Stimulated activated naive B cell treated with anti-CD40 and anti-IgM and Interleukin-4, amounts not matched to agents 10 μg/mL and 1 μg/mL and 100 μg/mL, for 72 hours (primary cell): ENCODE data around the gene GPN1.
"Not testable (repeated sequence)": the region's sequence is repeated elsewhere in the genome, so short reads cannot be mapped to it uniquely, and the experiment has no call there.

Experiments
- ATAC-seq, 2 donors: fragments of 150-1000 bp; cut with Tn5 transposase; replicated peaks; 2 replicates each; pipeline ENCODE4 v1.10.0; 2021; ENCODE audit warnings: moderate library complexity in 1 of 2
- DNase-seq: peaks from one replicate; pipeline ENCODE4 v3.0.0; 2021
- H3K27ac Mint-ChIP-seq: one replicate; pipeline ENCODE4 v1.8.0; 2022; ENCODE audit warnings: mild to moderate bottlenecking, mixed read lengths
- H3K27me3 Mint-ChIP-seq, 2 donors: one replicate each; pipeline ENCODE4 v1.8.0; 2022; ENCODE audit warnings: mixed read lengths in 2 of 2
- H3K36me3 Mint-ChIP-seq, 2 donors: one replicate each; pipeline ENCODE4 v1.8.0; 2022; ENCODE audit warnings: mixed read lengths in 2 of 2, mild to moderate bottlenecking in 1 of 2
- H3K4me1 Mint-ChIP-seq, 2 donors: one replicate each; pipeline ENCODE4 v1.8.0; 2022; ENCODE audit warnings: mixed read lengths in 2 of 2, mild to moderate bottlenecking in 1 of 2
- H3K4me3 Mint-ChIP-seq, 2 donors: one replicate each; pipeline ENCODE4 v1.8.0; 2022; ENCODE audit warnings: mild to moderate bottlenecking in 2 of 2, mixed read lengths in 2 of 2, moderate library complexity in 1 of 2
- H3K9me3 Mint-ChIP-seq, 2 donors: one replicate each; pipeline ENCODE4 v1.8.0; 2022; ENCODE audit warnings: mixed read lengths in 2 of 2, mild to moderate bottlenecking in 1 of 2

Gene GPN1

DNA sequence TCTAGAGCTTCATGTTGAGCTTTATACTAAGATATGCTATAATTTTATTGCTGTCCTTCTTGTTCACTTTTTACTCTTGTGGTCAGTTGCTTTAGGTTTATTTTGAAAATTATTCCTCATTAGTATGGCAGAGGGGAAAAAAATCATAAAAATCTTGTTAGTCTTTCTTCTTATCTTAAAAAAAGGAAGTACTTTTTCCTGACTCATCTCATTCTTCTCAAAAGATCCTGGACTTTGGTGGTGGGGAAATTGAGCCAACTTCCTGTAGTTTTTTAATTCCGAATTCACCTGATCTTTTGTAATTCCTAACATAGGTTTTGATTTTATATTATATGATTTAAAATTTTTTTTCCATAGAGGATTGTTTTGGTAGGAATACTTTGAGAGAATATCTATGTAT is 38.6 kb downstream of the GPN1 start:
- Mint-ChIP-seq H3K36me3 (peaks cover 25 to 27% of the 10 kb centered on the region in 2 donors), H3K9me3 (no peaks in the 10 kb centered on the region), H3K27me3 (no peaks in the 10 kb centered on the region), H3K27ac (no peak overlapping the region), H3K4me3 (no peak overlapping the region), H3K4me1 (peaks cover 8 to 34% of the 10 kb centered on the region in 2 donors)
- no peak for ATAC-seq
- DNase-seq, result no peak

DNA sequence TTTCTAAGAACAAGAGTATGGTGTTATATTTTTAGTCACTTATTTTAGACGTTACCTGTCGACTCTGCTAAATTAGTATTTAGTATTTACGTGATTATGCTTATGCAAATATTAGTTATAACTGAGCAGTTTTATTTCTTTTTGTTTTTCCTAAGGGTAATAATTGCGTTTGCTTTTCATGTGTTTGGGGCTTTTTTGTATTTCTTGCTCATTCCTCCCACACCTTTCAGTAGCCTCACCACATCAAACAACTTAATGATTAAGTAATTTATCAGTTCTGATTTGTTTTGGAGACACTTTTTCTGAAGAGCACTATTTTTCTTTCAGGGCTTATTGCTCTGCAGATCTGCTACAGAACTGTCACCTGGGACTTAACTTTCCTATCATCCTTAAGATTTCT is 42.4 kb downstream of the GPN1 start:
- Mint-ChIP-seq H3K27ac (no peak overlapping the region), H3K9me3 (no peaks in the 10 kb centered on the region), H3K4me3 (no peak overlapping the region), H3K27me3 (no peaks in the 10 kb centered on the region), H3K4me1 (peaks cover 3 to 11% of the 10 kb centered on the region in 2 donors), H3K36me3 (peaks cover 39 to 45% of the 10 kb centered on the region in 2 donors)
- DNase-seq, result no peak
- ATAC-seq, result no peak

DNA sequence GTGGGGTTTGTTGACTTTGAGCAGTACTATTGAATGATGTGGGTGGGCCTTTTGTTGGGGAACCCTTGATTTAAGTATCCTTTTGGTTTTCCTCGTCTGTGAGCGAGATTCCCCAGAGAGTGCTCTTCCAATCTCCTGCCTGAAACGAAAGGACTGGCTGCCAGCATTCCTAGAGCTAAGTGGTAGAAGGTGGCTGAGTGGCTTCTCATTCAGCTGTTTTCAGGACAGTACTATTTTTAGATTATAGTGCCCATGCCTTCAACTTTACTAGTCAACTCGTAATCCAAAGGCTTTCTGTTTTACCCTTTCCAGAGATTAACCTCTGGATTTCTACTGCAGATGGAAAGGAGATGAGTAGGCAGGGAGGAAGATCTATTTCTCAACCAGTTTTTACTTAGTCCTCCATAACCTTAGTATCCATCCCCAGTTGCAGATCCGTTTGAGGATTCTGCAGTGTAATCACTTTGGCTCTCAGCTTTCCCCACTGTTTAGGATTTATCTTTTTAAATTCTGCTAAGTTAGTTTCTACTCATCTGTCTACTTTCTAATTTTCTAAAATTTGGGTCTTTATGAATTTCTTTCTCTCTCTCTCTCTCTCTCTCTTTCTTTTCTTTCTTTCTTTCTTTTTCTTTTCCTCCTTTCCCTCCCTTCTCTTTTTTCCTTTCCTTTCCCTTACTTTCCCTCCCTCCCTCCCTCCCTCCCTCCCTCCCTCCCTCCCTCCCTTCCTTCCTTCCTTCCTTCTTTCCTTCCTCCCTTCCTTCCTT is 44.1 kb downstream of the GPN1 start:
- DNase-seq, result no peak
- Mint-ChIP-seq H3K27me3 (no peaks in the 10 kb centered on the region), H3K4me3 (no peak overlapping the region), H3K36me3 (peaks cover 34 to 41% of the 10 kb centered on the region in 2 donors), H3K27ac (no peak overlapping the region), H3K4me1 (peaks cover 0 to 4% of the 10 kb centered on the region in 2 donors), H3K9me3 (no peaks in the 10 kb centered on the region)
- no peak for ATAC-seq

- ATAC-seq (no peak), DNase-seq (no peak)
- Mint-ChIP-seq H3K4me1 (peaks cover 2 to 9% of the 10 kb centered on the region in 2 donors), H3K9me3 (no peaks in the 10 kb centered on the region), H3K36me3 (peaks cover 30 to 43% of the 10 kb centered on the region in 2 donors), H3K27me3 (no peaks in the 10 kb centered on the region), H3K27ac (no peak overlapping the region), H3K4me3 (no peak overlapping the region)
Measured at GRCh38 chr2:27680571-27680970, 51.7 kb downstream of the GPN1 start.

GRCh38 chr2:27681841-27682240 is 53.0 kb downstream of the GPN1 start:
- ATAC-seq (no peak), DNase-seq (no peak)
- Mint-ChIP-seq H3K36me3 (peaks cover 30 to 43% of the 10 kb centered on the region in 2 donors), H3K4me1 (peaks cover 2 to 9% of the 10 kb centered on the region in 2 donors), H3K27me3 (no peaks in the 10 kb centered on the region), H3K4me3 (no peak overlapping the region), H3K9me3 (no peaks in the 10 kb centered on the region), H3K27ac (no peak overlapping the region)

GRCh38 chr2:27682334-27682771 is 53.5 kb downstream of the GPN1 start:
- H3K36me3 Mint-ChIP-seq, result peaks cover 30 to 43% of the 10 kb centered on the region in 2 donors
- not testable (repeated sequence) for ATAC-seq, H3K4me3 Mint-ChIP-seq

GRCh38 chr2:27683390-27684071 is 54.7 kb downstream of the GPN1 start:
- Mint-ChIP-seq H3K4me3 (no peak overlapping the region), H3K36me3 (peaks cover 26 to 45% of the 10 kb centered on the region in 2 donors), H3K27ac (no peak overlapping the region), H3K9me3 (no peaks in the 10 kb centered on the region), H3K4me1 (peaks cover 2 to 9% of the 10 kb centered on the region in 2 donors), H3K27me3 (no peaks in the 10 kb centered on the region)
- DNase-seq (peak; percentile 77), ATAC-seq (peak; percentile 93 to 96)

More at GRCh38 chr2:27682334-27682771, 53.5 kb downstream of the GPN1 start:
- not testable (repeated sequence) for DNase-seq, H3K9me3 Mint-ChIP-seq, H3K27ac Mint-ChIP-seq, H3K27me3 Mint-ChIP-seq, H3K4me1 Mint-ChIP-seq

- ATAC-seq, H3K27me3 Mint-ChIP-seq, H3K9me3 Mint-ChIP-seq, H3K4me1 Mint-ChIP-seq, H3K4me3 Mint-ChIP-seq, DNase-seq: not testable (repeated sequence)
- H3K36me3 Mint-ChIP-seq, result peaks cover 23 to 38% of the 10 kb centered on the region in 2 donors
- H3K27ac Mint-ChIP-seq, result peak overlapping the region; percentile 3
Measured at GRCh38 chr2:27685006-27685405, 56.2 kb downstream of the GPN1 start.

GRCh38 chr2:27685577-27685976 is 56.7 kb downstream of the GPN1 start:
- no peak overlapping the region for H3K4me3 Mint-ChIP-seq
- H3K4me1 Mint-ChIP-seq, result peaks cover 2 to 9% of the 10 kb centered on the region in 2 donors
- DNase-seq (no peak), ATAC-seq (no peak)
- no peaks in the 10 kb centered on the region for H3K9me3 Mint-ChIP-seq
- H3K36me3 Mint-ChIP-seq, result peaks cover 21 to 37% of the 10 kb centered on the region in 2 donors
- H3K27ac Mint-ChIP-seq, result no peak overlapping the region
- H3K27me3 Mint-ChIP-seq, result no peaks in the 10 kb centered on the region

DNA sequence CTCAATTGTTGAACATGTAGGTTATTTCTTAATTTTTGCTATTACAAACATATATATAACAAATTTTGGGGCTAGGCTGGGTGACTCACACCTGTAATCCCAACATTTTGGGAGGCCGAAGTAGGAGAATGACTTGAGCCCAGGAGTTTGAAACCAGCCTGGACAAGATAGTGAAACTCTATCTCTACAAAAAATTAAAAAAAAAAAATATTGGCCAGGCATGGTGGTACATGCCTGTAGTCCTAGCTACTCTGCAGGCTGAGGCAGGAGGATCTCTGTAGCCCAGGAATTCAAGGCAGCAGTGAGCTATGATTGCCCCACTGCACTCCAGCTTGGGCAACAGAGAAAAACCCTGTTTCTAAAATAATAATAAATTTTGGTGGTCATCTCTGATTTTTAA is 58.4 kb downstream of the GPN1 start:
- Mint-ChIP-seq H3K36me3 (peaks cover 21 to 47% of the 10 kb centered on the region in 2 donors), H3K4me1 (peaks cover 2 to 9% of the 10 kb centered on the region in 2 donors), H3K9me3 (no peaks in the 10 kb centered on the region), H3K4me3 (no peak overlapping the region), H3K27me3 (no peaks in the 10 kb centered on the region), H3K27ac (no peak overlapping the region)
- ATAC-seq, result no peak
- DNase-seq, result no peak

- Mint-ChIP-seq H3K27me3 (no peaks in the 10 kb centered on the region), H3K27ac (no peak overlapping the region), H3K36me3 (peaks cover 19 to 45% of the 10 kb centered on the region in 2 donors), H3K4me1 (no peaks in the 10 kb centered on the region), H3K4me3 (no peak overlapping the region), H3K9me3 (no peaks in the 10 kb centered on the region)
- DNase-seq, result no peak
- ATAC-seq, result no peak
Measured at GRCh38 chr2:27689424-27689823, 60.6 kb downstream of the GPN1 start.

GRCh38 chr2:27690052-27690451 is 61.2 kb downstream of the GPN1 start:
- DNase-seq (no peak), ATAC-seq (no peak)
- Mint-ChIP-seq H3K4me1 (no peaks in the 10 kb centered on the region), H3K4me3 (no peak overlapping the region), H3K9me3 (no peaks in the 10 kb centered on the region), H3K27ac (no peak overlapping the region), H3K36me3 (peaks cover 13 to 39% of the 10 kb centered on the region in 2 donors), H3K27me3 (no peaks in the 10 kb centered on the region)

DNA sequence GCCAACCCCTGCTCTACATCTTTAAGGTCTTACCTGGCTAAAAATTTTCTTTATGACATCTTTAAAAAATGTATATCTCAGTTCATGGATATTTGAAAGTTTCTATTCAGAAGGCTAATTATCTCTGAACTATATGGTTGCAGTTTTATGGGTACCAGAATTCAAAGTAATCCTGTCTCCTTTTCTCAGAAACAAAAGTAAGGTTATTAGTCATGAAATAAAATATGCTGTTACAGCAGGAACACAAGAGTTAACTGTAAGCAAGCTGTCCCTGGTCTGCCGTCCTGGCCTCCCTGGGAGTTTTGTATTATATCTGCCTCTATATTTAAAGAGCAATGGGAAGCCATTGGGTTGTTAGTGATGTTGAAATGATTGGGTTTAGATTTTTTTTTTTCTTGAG is 68.8 kb downstream of the GPN1 start:
- Mint-ChIP-seq H3K27ac (no peak overlapping the region), H3K27me3 (no peaks in the 10 kb centered on the region), H3K9me3 (no peaks in the 10 kb centered on the region), H3K4me3 (no peak overlapping the region), H3K4me1 (no peaks in the 10 kb centered on the region), H3K36me3 (peaks cover 13 to 26% of the 10 kb centered on the region in 2 donors)
- DNase-seq, result no peak
- no peak for ATAC-seq
